ENCODE measurements around the gene SCNN1G.

The SCNN1G gene

GRCh38 chr16:23255000-23255399 lies 72.5 kb downstream of the SCNN1G start:
- no peak for FAIRE-seq

GRCh38 chr16:23256440-23256839 lies 73.9 kb downstream of the SCNN1G start:
- FAIRE-seq: no peak

- FAIRE-seq: no peak
Observed at GRCh38 chr16:23257682-23258081, 75.1 kb downstream of the SCNN1G start.

- no peak for FAIRE-seq
Observed at GRCh38 chr16:23258919-23259237, 76.3 kb downstream of the SCNN1G start.

Data from TTC549 (cell line).